Heart left ventricle (tissue), 13 donors: ENCODE results near the gene INHA.

Experiments used
- CTCF ChIP-seq, 12 donors: fragments of 200-600 bp; sonication (generic) in 4 of 12; IDR thresholded peaks; one replicate each; pipeline versions ENCODE4 v1.5.0 to v1.8.0; 2018 to 2022; ENCODE audit warnings: antibody characterized with exemption in 12 of 12, mild to moderate bottlenecking in 5 of 12
- POLR2A ChIP-seq, 2 donors: fragments of 450-650 bp; IDR thresholded peaks; one replicate each; pipeline ENCODE4 v1.6.1; 2017; ENCODE audit warnings: antibody characterized with exemption in 2 of 2, mild to moderate bottlenecking in 2 of 2, moderate library complexity in 2 of 2
- donor health status: ischemic (EF 13 %, LVEDD 7.1; RV severe dilation, severe dysfunction).
- donor health status: DM: no; HTN: yes; CAD: no.
- donor health status: DM: no; HTN: no; CAD: no.
- donor health status: ischemic (EF 25% LVEDD 6.9; RV normal size, moderate dysfunction).
- donor health status: ischemic (EF 25% LVEDD 5.7; RV mildly dilated, moderate dysfunction).
- donor health status: ischemic (EF 35%, LVEDD 5.7; RV mildly dilated, moderate dysfunction).
- donor health status: nonischemic (EF 11% LVEDD 7.7; RV severe dilation, severe dysfunction).
- donor health status: DM: yes; HTN: yes; CAD: no.
- donor health status: PGD.
- donor health status: ischemic (EF 29% LVEDD 5.4; RV normal size, mild dysfunction).
- donor health status: nonischemic (EF 23%, LVEDD 6.1; RV moderate dilation, normal function).

- TF ChIP-seq CTCF (IDR thresholded peaks at IDR 0.05) (no peak), POLR2A (IDR thresholded peaks at IDR 0.05) (no peak)
Measured at GRCh38 chr2:219545295-219545942, 26.7 kb upstream of the INHA start.
